Body of pancreas (tissue), 4 donors: ENCODE results near the gene HOXD13. TPM values are rescaled to one million over a fixed set of nuclear protein-coding genes. Genes with fewer than 3 reads are reported as not detected.

ENCODE experiments used
- ATAC-seq: fragments of 150-250 bp; one replicate; pipeline ENCODE4 v1.9.1; 2016
- DNase-seq, 4 donors: peaks; one replicate each; pipeline ENCODE4 v3.0.0-alpha.2; 2019
- H3K27ac ChIP-seq, 4 donors: fragments of 200-600 bp; sonication (generic); 1 replicate in 3 of 4; 2 replicates in 1 of 4; pipeline versions ENCODE4 v1.5.1 to v1.6.1; 2016 to 2019; ENCODE audit warnings: mild to moderate bottlenecking in 1 of 4, mixed read lengths in 1 of 4, moderate library complexity in 1 of 4
- H3K27me3 ChIP-seq, 2 donors: fragments of 200-600 bp; sonication (generic); one replicate each; pipeline ENCODE4 v1.6.0; 2016; ENCODE audit warnings: mild to moderate bottlenecking in 1 of 2
- H3K36me3 ChIP-seq, 2 donors: fragments of 200-600 bp; sonication (generic); replicated peaks in 1 of 2; 2 replicates each; pipeline ENCODE4 v1.5.1; 2016; ENCODE audit warnings: low read depth in 2 of 2; ENCODE audit not compliant: insufficient read depth in 1 of 2
- H3K4me1 ChIP-seq: fragments of 200-600 bp; sonication (generic); one replicate; pipeline ENCODE4 v1.6.0; 2016
- H3K4me3 ChIP-seq, 2 donors: fragments of 200-600 bp; sonication (generic); 1 replicate in 1 of 2; 2 replicates in 1 of 2; pipeline ENCODE4 v1.5.1; 2016 to 2019
- H3K9me3 ChIP-seq, 3 donors: fragments of 200-600 bp; sonication (generic); 1 replicate in 2 of 3; 2 replicates in 1 of 3; pipeline ENCODE4 v1.5.1; 2016
- POLR2A ChIP-seq, 3 donors: fragments of 450-650 bp; IDR thresholded peaks; one replicate each; pipeline ENCODE4 v1.6.1; 2016; ENCODE audit warnings: antibody characterized with exemption in 3 of 3, mild to moderate bottlenecking in 2 of 3
- WGBS, 2 donors: methylation state at CpG; one replicate each; pipeline ENCODE4 v1.1.5; 2017; 5-methylcytosine and 5-hydroxymethylcytosine counted together
- intact Hi-C: fragments of 100-400 bp; cut with DNase I; formaldehyde crosslinking; loops from one replicate; pipeline ENCODE4 v1.15.1; 2023
- total RNA-seq, 2 donors: library from RNA; depleted of rRNA; stranded (reverse); fragments of >200 nt; gene quantifications; one replicate each; pipeline ENCODE4 v1.1.0, GENCODE V29; 2016
- TF ChIP-seq, protein P1 (sequence below), 7 experiments: fragments of 450-650 bp in 4 of 7; fragments of 200-600 bp in 3 of 7; sonication (generic) in 3 of 7; IDR thresholded peaks; one replicate each; pipeline ENCODE4 v1.5.1; 2016 to 2019; ENCODE audit warnings: antibody characterized with exemption in 7 of 7

The HOXD13 gene
- total RNA-seq, 2 donors from 2014 or later: not detected

DNA sequence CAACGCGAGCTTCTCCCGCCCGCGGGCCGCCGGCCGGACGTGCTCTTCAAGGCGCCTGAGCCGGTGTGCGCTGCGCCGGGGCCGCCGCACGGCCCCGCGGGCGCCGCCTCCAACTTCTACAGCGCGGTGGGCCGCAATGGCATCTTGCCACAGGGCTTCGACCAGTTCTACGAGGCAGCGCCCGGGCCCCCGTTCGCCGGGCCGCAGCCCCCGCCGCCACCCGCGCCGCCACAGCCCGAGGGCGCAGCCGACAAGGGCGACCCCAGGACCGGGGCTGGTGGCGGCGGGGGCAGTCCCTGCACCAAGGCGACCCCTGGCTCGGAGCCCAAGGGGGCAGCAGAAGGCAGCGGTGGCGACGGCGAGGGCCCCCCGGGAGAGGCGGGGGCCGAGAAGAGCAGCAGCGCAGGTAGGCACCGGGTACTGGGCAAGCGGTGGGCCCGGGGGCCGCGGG is 15.2 kb downstream of the HOXD13 start:
- H3K27ac ChIP-seq: no peak overlapping the region
- intact Hi-C loops: no loop called here
- no peak for TF ChIP-seq POLR2A (IDR thresholded peaks at IDR 0.05)
- TF ChIP-seq, protein P1, sequence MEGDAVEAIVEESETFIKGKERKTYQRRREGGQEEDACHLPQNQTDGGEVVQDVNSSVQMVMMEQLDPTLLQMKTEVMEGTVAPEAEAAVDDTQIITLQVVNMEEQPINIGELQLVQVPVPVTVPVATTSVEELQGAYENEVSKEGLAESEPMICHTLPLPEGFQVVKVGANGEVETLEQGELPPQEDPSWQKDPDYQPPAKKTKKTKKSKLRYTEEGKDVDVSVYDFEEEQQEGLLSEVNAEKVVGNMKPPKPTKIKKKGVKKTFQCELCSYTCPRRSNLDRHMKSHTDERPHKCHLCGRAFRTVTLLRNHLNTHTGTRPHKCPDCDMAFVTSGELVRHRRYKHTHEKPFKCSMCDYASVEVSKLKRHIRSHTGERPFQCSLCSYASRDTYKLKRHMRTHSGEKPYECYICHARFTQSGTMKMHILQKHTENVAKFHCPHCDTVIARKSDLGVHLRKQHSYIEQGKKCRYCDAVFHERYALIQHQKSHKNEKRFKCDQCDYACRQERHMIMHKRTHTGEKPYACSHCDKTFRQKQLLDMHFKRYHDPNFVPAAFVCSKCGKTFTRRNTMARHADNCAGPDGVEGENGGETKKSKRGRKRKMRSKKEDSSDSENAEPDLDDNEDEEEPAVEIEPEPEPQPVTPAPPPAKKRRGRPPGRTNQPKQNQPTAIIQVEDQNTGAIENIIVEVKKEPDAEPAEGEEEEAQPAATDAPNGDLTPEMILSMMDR (IDR thresholded peaks at IDR 0.05): no peak
- ATAC-seq (no peak), DNase-seq (no peak)
- H3K9me3 ChIP-seq: no peaks in the 10 kb centered on the region
- H3K36me3 ChIP-seq: no peaks in the 10 kb centered on the region
- 4% methylated on average over 54 of the region's 59 CpGs; no CpG with 5 or more reads in 1 of the 2 donors for WGBS, 2 donors
- peaks cover 0 to 77% of the 10 kb centered on the region in 2 donors for H3K27me3 ChIP-seq
- H3K4me1 ChIP-seq: peaks cover 22% of the 10 kb centered on the region
- H3K4me3 ChIP-seq: no peak overlapping the region

DNA sequence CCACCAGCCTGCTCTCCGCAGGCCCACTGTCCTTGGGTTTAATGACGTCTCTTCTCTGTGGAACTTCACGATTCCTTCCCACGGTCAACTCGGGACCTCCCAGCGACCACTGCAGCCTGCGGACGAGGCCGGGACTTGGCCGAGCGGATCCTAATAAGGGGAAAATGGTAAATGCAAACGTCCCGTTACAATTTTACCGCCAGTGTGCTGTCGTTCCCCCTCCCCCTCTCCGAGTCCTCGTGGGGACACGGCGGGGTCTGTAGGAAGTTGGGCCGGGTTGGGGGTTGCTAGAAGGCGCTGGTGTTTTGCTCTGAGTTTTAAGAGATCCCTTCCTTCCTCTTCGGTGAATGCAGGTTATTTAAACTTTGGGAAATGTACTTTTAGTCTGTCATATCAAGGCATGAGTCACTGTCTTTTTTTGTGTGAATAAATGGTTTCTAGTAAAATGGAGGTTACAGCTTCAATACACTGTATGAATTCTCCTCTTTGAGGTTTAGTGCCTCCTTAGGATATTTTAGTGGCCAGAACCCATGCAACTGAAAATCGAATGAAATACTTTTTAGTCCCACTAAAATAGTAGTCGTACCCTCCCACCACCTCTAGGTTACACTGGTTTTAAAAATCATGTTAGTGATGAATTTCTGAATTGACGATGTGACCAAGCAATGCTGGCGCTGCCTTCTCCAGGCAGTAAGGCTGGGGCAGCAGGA is 16.8 kb downstream of the HOXD13 start:
- H3K27ac ChIP-seq: no peak overlapping the region
- no peaks in the 10 kb centered on the region for H3K36me3 ChIP-seq
- no peak for TF ChIP-seq POLR2A (IDR thresholded peaks at IDR 0.05)
- TF ChIP-seq, protein P1 (IDR thresholded peaks at IDR 0.05): no peak
- WGBS, 2 donors: 5 to 6% methylated on average over 26 of the region's 26 CpGs
- H3K27me3 ChIP-seq: peaks cover 0 to 78% of the 10 kb centered on the region in 2 donors
- H3K4me1 ChIP-seq: peaks cover 20% of the 10 kb centered on the region
- DNase-seq (no peak), ATAC-seq (no peak)
- H3K9me3 ChIP-seq: no peaks in the 10 kb centered on the region
- H3K4me3 ChIP-seq: no peak overlapping the region
- intact Hi-C loops: no loop called here

DNA sequence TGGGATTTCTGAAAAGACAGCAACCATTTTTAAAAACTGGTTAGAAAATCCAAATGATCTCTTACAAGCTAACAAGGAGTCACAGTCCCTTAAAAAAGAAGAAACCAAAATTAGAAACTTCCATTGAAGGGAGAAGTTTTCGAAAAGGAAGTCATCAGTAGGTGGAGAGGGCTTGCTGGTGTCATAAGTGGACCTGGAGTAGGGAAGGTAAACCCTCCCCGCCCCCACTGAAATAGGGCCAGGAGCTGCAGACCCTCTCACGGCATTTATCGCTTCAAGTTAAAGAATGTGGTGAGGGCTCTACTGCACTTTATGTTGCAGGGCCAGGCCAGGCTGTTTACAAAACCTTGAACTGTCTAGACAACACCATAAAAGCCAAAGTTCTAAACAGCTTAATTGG is 17.4 kb downstream of the HOXD13 start:
- no peak overlapping the region for H3K27ac ChIP-seq
- intact Hi-C loops: no loop called here
- no peaks in the 10 kb centered on the region for H3K9me3 ChIP-seq
- ATAC-seq (no peak), DNase-seq (no peak)
- H3K27me3 ChIP-seq: peaks cover 0 to 72% of the 10 kb centered on the region in 2 donors
- TF ChIP-seq, protein P1 (IDR thresholded peaks at IDR 0.05): no peak
- no peak for TF ChIP-seq POLR2A (IDR thresholded peaks at IDR 0.05)
- H3K4me1 ChIP-seq: peaks cover 15% of the 10 kb centered on the region
- no peak overlapping the region for H3K4me3 ChIP-seq
- WGBS, 2 donors: 9 to 26% methylated on average over 4 of the region's 4 CpGs
- no peaks in the 10 kb centered on the region for H3K36me3 ChIP-seq

DNA sequence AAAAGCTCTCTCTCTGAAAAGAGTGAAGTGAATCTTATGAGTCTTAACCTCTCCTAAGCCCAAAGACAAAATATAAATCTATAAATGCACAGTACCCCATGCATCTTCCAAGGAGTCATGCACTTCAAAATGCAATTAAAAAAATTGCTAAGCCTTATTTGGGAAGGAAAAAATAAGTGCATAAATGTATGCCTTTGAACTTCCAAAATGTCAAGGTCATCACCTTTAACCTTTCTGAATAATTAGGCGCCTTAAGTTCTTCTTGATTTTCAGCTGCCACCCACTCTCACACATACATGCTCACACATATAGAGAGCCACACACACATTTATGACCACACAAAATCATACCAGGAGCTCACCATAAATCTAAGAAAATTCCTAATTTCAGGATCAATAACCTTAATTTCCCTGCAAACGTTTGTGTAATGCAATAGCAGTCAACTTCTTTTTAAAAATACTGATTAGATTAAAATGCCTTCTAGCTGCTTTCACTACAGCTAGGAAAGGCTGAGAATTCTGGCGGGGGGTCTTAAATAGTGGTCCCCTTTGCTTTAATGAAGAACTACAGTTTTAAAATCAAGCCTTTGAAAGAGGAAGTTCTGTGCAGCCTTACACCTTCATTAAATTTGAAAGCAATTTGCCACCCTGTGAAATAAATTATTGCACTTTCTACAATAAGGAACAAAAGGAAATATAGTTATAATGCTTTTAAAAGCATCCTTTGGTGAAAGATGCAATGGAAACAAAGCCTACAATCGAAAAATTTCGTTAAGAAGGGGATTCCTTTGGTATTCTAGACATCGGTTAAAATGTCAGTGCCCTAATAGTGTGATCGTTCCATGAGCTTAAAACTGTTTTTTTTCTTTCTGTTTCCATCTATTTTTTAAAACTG is 18.1 kb downstream of the HOXD13 start:
- H3K4me3 ChIP-seq: no peak overlapping the region
- no peak for ATAC-seq
- DNase-seq: no peak
- peaks cover 0 to 71% of the 10 kb centered on the region in 2 donors for H3K27me3 ChIP-seq
- no peak for TF ChIP-seq POLR2A (IDR thresholded peaks at IDR 0.05)
- TF ChIP-seq, protein P1 (IDR thresholded peaks at IDR 0.05): no peak
- no peak overlapping the region for H3K27ac ChIP-seq
- intact Hi-C loops: no loop called here
- H3K9me3 ChIP-seq: no peaks in the 10 kb centered on the region
- no peaks in the 10 kb centered on the region for H3K36me3 ChIP-seq
- H3K4me1 ChIP-seq: peaks cover 15% of the 10 kb centered on the region
- 13 to 21% methylated on average over 7 of the region's 7 CpGs for WGBS, 2 donors
